ENCODE measurements around the gene MYO18B.

The MYO18B gene

DNA sequence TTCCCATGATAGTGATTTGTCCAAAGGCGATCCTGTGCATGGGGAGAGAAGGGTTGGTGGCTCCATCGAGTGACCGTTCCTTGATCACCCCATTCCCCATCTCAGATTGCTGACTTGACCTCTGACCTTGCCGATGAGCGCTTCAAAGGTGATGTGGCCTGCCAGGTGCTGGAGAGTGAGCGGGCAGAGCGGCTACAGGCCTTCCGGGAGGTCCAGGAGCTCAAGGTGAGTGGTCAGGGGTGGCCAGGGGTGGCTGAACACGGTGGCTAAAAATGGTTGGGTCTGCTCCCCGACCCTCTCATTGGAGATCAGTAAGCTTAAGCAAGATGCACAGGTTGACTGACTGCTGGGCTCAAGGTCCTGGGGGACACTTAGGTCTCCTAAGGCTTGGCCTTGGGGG lies 148.7 kb downstream of the MYO18B start:
- DNase-seq (ENCODE audit: extremely low spot score, insufficient read length, low read depth), result no peak
- FAIRE-seq, result no peak

GRCh38 chr22:25892678-25893077 lies 150.7 kb downstream of the MYO18B start:
- DNase-seq (ENCODE audit: extremely low spot score, insufficient read length, low read depth) (no peak), FAIRE-seq (no peak)

DNA sequence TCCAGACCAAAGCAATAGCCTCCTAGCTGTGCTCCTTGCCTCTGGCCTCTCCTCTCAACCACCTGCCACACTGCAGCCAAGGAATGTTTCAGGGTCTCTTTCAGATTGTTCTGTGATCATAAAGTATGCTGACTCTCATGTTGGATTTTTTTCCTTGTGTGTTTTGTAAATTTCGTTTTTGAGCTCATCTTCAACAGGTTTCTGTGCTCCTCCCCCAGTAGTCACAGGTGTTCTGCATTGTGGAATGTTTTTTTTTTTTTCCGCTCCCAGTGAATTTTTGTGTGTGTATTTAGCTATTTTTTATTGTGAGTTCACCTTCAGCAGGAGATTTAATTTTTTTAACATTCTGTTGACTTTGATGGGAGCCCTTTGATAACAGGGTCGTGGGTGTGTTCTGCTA lies 153.7 kb downstream of the MYO18B start:
- FAIRE-seq (no peak), DNase-seq (ENCODE audit: extremely low spot score, insufficient read length, low read depth) (no peak)

- FAIRE-seq (no peak), DNase-seq (ENCODE audit: extremely low spot score, insufficient read length, low read depth) (no peak)
Measured at GRCh38 chr22:25896098-25896497, 154.1 kb downstream of the MYO18B start.

- DNase-seq (ENCODE audit: extremely low spot score, insufficient read length, low read depth), result no peak
- FAIRE-seq, result no peak
Measured at GRCh38 chr22:25896592-25896991, 154.6 kb downstream of the MYO18B start.

- no peak for FAIRE-seq
Measured at GRCh38 chr22:25898707-25899365, 156.8 kb downstream of the MYO18B start.

GRCh38 chr22:25899566-25899965 lies 157.6 kb downstream of the MYO18B start:
- FAIRE-seq, result no peak
- no peak for DNase-seq (ENCODE audit: extremely low spot score, insufficient read length, low read depth)

More at GRCh38 chr22:25898707-25899365, 156.8 kb downstream of the MYO18B start:
- no peak for DNase-seq (ENCODE audit: extremely low spot score, insufficient read length, low read depth)

- DNase-seq (ENCODE audit: extremely low spot score, insufficient read length, low read depth) (no peak), FAIRE-seq (no peak)
Measured at GRCh38 chr22:25900390-25900789, 158.4 kb downstream of the MYO18B start.

DNA sequence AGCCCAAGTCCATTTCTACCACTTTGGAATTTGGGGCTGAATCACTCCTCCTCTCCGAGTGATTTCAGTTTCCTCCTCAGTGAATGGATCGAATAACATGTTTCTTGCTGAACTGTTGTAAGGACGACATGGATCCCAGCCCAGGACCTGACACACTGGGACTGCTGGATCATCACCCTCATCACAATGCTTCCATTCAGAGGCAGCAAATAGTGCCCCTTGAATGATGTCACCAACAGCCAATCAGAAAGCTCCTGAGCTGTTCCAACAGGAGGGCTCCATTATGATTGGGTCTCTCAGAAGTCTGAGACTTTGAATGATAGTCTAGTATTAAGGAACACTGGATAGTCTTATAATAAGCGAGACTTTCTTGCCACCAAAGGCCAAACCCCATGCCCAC lies 158.9 kb downstream of the MYO18B start:
- no peak for DNase-seq (ENCODE audit: extremely low spot score, insufficient read length, low read depth)
- no peak for FAIRE-seq

DNA sequence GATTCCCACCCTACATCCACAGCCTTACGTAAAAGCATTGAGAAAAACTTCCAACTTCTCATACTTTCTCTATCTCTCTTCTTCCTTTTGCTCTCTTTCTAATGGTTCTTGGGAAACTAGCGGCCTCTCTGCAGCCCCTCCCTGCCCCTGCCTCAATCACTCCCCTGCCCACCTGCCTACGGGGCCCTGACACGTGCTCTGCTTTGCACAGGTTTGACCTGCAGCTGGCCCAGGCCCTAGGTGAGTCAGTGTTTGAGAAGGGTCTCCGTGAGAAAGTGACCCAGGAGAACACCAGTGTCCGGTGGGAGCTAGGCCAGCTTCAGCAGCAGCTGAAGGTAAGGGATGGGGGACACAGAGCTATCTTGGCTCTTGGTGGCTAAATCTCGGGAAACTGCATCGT lies 160.4 kb downstream of the MYO18B start:
- FAIRE-seq, result no peak
- no peak for DNase-seq (ENCODE audit: extremely low spot score, insufficient read length, low read depth)

DNA sequence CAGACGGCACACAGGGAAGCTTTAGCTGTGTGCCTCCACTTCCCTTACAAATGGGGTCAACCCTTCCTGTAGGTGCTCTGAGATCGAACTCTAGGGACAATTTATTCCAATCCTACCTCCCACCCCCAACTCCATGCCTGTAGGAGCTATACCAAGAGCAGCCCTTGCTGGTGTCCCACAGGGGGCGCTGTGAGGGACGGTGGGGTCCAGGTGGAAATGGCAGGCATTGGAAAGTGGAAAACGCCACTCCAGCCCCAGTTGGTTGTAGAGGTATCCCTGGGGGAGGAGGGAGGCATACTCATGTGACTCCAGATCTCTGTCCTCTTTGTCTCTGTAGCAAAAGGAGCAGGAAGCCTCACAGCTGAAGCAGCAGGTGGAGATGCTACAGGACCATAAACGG lies 161.3 kb downstream of the MYO18B start:
- DNase-seq (ENCODE audit: extremely low spot score, insufficient read length, low read depth), result no peak
- no peak for FAIRE-seq

GRCh38 chr22:25908212-25908611 lies 166.2 kb downstream of the MYO18B start:
- FAIRE-seq, result no peak

GRCh38 chr22:25908755-25909154 lies 166.8 kb downstream of the MYO18B start:
- FAIRE-seq (no peak), DNase-seq (ENCODE audit: extremely low spot score, insufficient read length, low read depth) (no peak)

More at GRCh38 chr22:25908212-25908611, 166.2 kb downstream of the MYO18B start:
- DNase-seq (ENCODE audit: extremely low spot score, insufficient read length, low read depth), result no peak

- DNase-seq (ENCODE audit: extremely low spot score, insufficient read length, low read depth) (no peak), FAIRE-seq (no peak)
Measured at GRCh38 chr22:25909614-25910387, 167.8 kb downstream of the MYO18B start.

- DNase-seq (ENCODE audit: extremely low spot score, insufficient read length, low read depth) (no peak), FAIRE-seq (no peak)
Measured at GRCh38 chr22:25911243-25911972, 169.4 kb downstream of the MYO18B start.

DNA sequence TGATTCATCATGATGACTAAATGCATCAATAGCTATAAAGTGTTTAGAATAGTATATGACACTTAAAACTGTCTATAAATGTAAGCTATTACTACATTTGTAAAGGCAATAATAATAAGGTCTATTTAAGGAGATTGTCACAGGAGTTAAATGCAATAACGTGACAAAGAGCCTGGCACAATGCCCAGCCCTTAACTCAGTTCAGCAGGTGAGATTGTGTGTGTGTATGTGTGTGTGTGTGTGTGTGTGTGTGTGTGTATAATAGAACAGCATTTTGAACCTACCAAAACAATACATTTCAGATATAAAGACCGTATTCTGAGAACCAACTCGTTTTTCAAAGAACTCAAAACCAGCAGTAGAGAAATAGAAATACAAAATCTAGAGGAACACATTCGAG lies 177.5 kb downstream of the MYO18B start:
- DNase-seq (ENCODE audit: extremely low spot score, insufficient read length, low read depth) (no peak), FAIRE-seq (no peak)

- FAIRE-seq (no peak), DNase-seq (ENCODE audit: extremely low spot score, insufficient read length, low read depth) (no peak)
Measured at GRCh38 chr22:25922141-25922540, 180.2 kb downstream of the MYO18B start.

DNA sequence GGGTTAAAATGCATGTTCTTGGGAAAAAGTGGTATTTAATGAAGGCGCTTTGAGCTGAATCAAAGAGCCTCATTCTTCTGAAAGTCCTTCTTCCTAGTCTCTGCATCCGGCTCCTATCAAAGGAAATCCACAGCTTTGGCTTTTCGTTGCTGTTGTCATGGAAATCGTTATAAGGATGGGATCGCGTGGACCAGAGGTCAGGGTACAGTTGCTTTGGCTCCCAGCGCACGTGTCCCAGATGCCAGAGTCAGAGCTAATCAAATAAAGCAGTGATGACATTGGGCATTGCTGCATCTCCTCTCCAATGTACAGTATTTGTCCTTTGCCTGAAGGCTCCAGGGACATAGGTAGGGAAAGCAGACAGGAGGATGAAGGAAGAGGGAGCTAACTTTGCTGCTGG lies 181.9 kb downstream of the MYO18B start:
- DNase-seq (ENCODE audit: extremely low spot score, insufficient read length, low read depth), result no peak
- no peak for FAIRE-seq

DNA sequence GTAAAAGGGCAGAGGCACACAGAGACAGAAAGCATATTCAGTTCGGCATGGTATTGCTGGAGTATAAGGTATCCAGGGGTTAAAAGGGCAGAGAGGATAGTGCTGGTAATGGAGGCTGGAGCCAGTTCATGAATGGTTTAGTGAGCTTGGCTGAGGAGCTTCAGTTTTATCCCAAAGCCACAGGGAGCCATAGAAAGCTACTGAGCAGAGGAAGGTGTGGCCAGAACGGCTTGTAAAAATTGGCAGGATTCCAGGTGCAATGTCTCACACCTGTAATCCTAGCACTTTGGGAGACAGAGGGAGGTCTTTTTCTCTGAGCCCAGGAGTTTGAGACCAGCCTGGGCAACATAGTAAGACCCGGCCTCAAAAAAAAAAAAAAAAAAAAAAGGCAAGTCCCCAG lies 186.1 kb downstream of the MYO18B start:
- DNase-seq (ENCODE audit: extremely low spot score, insufficient read length, low read depth) (no peak), FAIRE-seq (no peak)

GRCh38 chr22:25929321-25929878 lies 187.4 kb downstream of the MYO18B start:
- DNase-seq (ENCODE audit: extremely low spot score, insufficient read length, low read depth) (no peak), FAIRE-seq (no peak)

GRCh38 chr22:25930083-25930482 lies 188.1 kb downstream of the MYO18B start:
- FAIRE-seq (no peak), DNase-seq (ENCODE audit: extremely low spot score, insufficient read length, low read depth) (no peak)

All from GM18507 (cell line).